ENCODE measurements around the gene KNSTRN.

DNA sequence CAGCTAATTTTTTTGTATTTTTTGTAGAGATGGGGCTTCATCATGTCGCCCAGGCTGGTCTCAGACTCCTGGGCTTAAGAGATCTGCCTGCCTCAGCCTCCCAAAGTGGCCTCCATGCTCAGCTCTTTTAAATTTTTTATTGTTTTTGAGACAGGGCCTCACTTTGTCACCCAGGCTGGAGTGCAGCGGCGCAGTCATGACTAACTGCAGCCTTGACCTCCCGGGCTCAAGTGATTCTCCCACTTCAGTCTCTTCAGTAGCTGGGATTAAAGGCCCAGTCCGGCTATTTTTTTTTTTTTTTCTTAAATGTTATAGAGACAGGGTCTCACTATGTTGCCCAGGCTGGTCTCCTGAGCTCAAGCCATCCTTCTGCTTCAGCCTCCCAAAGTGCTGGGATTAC, 43.2 kb downstream of the KNSTRN start:
- TF ChIP-seq, protein P1, sequence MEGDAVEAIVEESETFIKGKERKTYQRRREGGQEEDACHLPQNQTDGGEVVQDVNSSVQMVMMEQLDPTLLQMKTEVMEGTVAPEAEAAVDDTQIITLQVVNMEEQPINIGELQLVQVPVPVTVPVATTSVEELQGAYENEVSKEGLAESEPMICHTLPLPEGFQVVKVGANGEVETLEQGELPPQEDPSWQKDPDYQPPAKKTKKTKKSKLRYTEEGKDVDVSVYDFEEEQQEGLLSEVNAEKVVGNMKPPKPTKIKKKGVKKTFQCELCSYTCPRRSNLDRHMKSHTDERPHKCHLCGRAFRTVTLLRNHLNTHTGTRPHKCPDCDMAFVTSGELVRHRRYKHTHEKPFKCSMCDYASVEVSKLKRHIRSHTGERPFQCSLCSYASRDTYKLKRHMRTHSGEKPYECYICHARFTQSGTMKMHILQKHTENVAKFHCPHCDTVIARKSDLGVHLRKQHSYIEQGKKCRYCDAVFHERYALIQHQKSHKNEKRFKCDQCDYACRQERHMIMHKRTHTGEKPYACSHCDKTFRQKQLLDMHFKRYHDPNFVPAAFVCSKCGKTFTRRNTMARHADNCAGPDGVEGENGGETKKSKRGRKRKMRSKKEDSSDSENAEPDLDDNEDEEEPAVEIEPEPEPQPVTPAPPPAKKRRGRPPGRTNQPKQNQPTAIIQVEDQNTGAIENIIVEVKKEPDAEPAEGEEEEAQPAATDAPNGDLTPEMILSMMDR (conservative IDR thresholded peaks at IDR 0.05): no peak
- no peak for TF ChIP-seq EZH2 (IDR thresholded peaks at IDR 0.05; ENCODE audit: low read depth)
